ENCODE results near the gene SIN3B.

- TF ChIP-seq, protein P1, sequence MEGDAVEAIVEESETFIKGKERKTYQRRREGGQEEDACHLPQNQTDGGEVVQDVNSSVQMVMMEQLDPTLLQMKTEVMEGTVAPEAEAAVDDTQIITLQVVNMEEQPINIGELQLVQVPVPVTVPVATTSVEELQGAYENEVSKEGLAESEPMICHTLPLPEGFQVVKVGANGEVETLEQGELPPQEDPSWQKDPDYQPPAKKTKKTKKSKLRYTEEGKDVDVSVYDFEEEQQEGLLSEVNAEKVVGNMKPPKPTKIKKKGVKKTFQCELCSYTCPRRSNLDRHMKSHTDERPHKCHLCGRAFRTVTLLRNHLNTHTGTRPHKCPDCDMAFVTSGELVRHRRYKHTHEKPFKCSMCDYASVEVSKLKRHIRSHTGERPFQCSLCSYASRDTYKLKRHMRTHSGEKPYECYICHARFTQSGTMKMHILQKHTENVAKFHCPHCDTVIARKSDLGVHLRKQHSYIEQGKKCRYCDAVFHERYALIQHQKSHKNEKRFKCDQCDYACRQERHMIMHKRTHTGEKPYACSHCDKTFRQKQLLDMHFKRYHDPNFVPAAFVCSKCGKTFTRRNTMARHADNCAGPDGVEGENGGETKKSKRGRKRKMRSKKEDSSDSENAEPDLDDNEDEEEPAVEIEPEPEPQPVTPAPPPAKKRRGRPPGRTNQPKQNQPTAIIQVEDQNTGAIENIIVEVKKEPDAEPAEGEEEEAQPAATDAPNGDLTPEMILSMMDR (IDR thresholded peaks at IDR 0.05; ENCODE audit: insufficient read depth, low read length, poor library complexity, severe bottlenecking), result no peak
- TF ChIP-seq EZH2phosphoT487 (conservative IDR thresholded peaks at IDR 0.05; ENCODE audit: low read length), result no peak
Measured at GRCh38 chr19:16921766-16922591, 92.8 kb downstream of the SIN3B start.

Measured in SU-DHL-6 (cell line).